GM19099 (cell line): ENCODE results near the gene TRAPPC4.

Experiments used
- POLR2A ChIP-seq: IDR thresholded peaks from 3 replicates; pipeline ENCODE4 v1.6.1; 2011; ENCODE audit warnings: low read depth; ENCODE audit not compliant: insufficient read length; ENCODE audit errors: extremely low read depth

TRAPPC4 gene

GRCh38 chr11:119006656-119007055, 11.9 kb upstream of the TRAPPC4 start:
- no peak for TF ChIP-seq POLR2A

GRCh38 chr11:119011476-119012053, 7.0 kb upstream of the TRAPPC4 start:
- no peak for TF ChIP-seq POLR2A

- no peak for TF ChIP-seq POLR2A
Observed at GRCh38 chr11:119012629-119013170, 5.9 kb upstream of the TRAPPC4 start.

- peak; percentile 28 for TF ChIP-seq POLR2A
Observed at GRCh38 chr11:119014209-119014924, 4.2 kb upstream of the TRAPPC4 start.

- TF ChIP-seq POLR2A: no peak
Observed at GRCh38 chr11:119015054-119015611, 3.4 kb upstream of the TRAPPC4 start.

GRCh38 chr11:119016216-119017009, 2.2 kb upstream of the TRAPPC4 start:
- no peak for TF ChIP-seq POLR2A

- no peak for TF ChIP-seq POLR2A
Observed at GRCh38 chr11:119019996-119020395, 1.4 kb downstream of the TRAPPC4 start.

GRCh38 chr11:119021631-119022030, 3.1 kb downstream of the TRAPPC4 start:
- no peak for TF ChIP-seq POLR2A

GRCh38 chr11:119023741-119024140, 5.2 kb downstream of the TRAPPC4 start:
- TF ChIP-seq POLR2A: no peak

GRCh38 chr11:119024430-119025098, 6.0 kb downstream of the TRAPPC4 start:
- no peak for TF ChIP-seq POLR2A

GRCh38 chr11:119025099-119025473, 6.5 kb downstream of the TRAPPC4 start:
- TF ChIP-seq POLR2A: no peak

- no peak for TF ChIP-seq POLR2A
Observed at GRCh38 chr11:119025541-119025940, 7.0 kb downstream of the TRAPPC4 start.

- no peak for TF ChIP-seq POLR2A
Observed at GRCh38 chr11:119025978-119026766, 7.6 kb downstream of the TRAPPC4 start.

- no peak for TF ChIP-seq POLR2A
Observed at GRCh38 chr11:119026970-119027369, 8.4 kb downstream of the TRAPPC4 start.

- no peak for TF ChIP-seq POLR2A
Observed at GRCh38 chr11:119027561-119028345, 9.2 kb downstream of the TRAPPC4 start.
